GM21381 (cell line): ENCODE results near the gene LRRC9.

ENCODE experiments used
- ATAC-seq: cut with Tn5 transposase; IDR thresholded peaks from one replicate; pipeline ENCODE4 v1.9.1; 2021; ENCODE audit warnings: mild to moderate bottlenecking, moderate library complexity; ENCODE audit not compliant: unreplicated experiment

Gene LRRC9

GRCh38 chr14:60106339-60106738 is 186.4 kb downstream of the LRRC9 start:
- no peak for ATAC-seq

GRCh38 chr14:60107477-60107876 is 187.5 kb downstream of the LRRC9 start:
- no peak for ATAC-seq

- no peak for ATAC-seq
Measured at GRCh38 chr14:60111732-60112131, 191.8 kb downstream of the LRRC9 start.
